ENCODE data around the gene PROC. TPM values are rescaled to one million over a fixed set of nuclear protein-coding genes. Genes with fewer than 3 reads are reported as not detected.

The PROC gene
- total RNA-seq, 1 experiment from 2014 or later, result 1.1 TPM

- no peaks in the 10 kb centered on the region for H3K9me3 ChIP-seq (ENCODE audit: control insufficient read depth, insufficient read depth, low read depth, low read length)
- ATAC-seq (no peak; the same call in 1 of the 2 replicates), DNase-seq (ENCODE audit: low read depth, low spot score) (no peak)
- no peaks in the 10 kb centered on the region for H3K27me3 ChIP-seq (ENCODE audit: control insufficient read depth, insufficient read depth, low read length)
- in situ Hi-C loops (cut with HindIII; ENCODE audit: low pct_unique_long_range_greater_than_20kb, low sequenced_read_pairs) (loop anchor here (10.0 kb wide), 1 partner anchor 61 kb away; no protein-coding TSS in a partner anchor), intact Hi-C loops (cut with micrococcal nuclease; ENCODE audit: unreplicated experiment) (no loop called here)
- peaks cover 66% of the 10 kb centered on the region for H3K4me1 ChIP-seq (ENCODE audit: control insufficient read depth, insufficient read depth, low read length)
- CTCF ChIA-PET, result no interaction called here
- BruUV-seq (replicated peaks), result no TSS peak
- peak overlapping the region; percentile 74 for H3K27ac ChIP-seq (ENCODE audit: low read length)
- POLR2A ChIA-PET, result interaction anchor here (0.6 kb wide), 1 partner anchor 114 kb away, joined by 5 read pairs; no protein-coding TSS in a partner anchor
- no peaks in the 10 kb centered on the region for H3K36me3 ChIP-seq (ENCODE audit: control insufficient read depth, insufficient read depth, low read length)
- no peak for TF ChIP-seq POLR2AphosphoS5 (IDR thresholded peaks at IDR 0.05; ENCODE audit: low read depth, low read length)
- no peak for TF ChIP-seq CTCF (IDR thresholded peaks at IDR 0.05)
- TF ChIP-seq SIN3A (IDR thresholded peaks at IDR 0.05; ENCODE audit: borderline replicate concordance, insufficient read depth, low read depth, low read length), result no peak
- no peak for TF ChIP-seq REST (IDR thresholded peaks at IDR 0.05; ENCODE audit: insufficient read depth in 1 of 2, low read depth in 2 of 2, low read length in 1 of 2)
- TF ChIP-seq TCF7L2 (IDR thresholded peaks at IDR 0.05; ENCODE audit: low read depth, low read length), result no peak
- no peak overlapping the region for H3K4me3 ChIP-seq (ENCODE audit: low read depth in 2 of 2, low read length in 2 of 2)
Measured at GRCh38 chr2:127413782-127414637, 4.2 kb upstream of the PROC start.

GRCh38 chr2:127414638-127415592 lies 3.3 kb upstream of the PROC start:
- DNase-seq (ENCODE audit: low read depth, low spot score) (no peak), ATAC-seq (peak; percentile 29)
- ChIA-PET POLR2A (interaction anchor here (0.6 kb wide), 1 partner anchor 113 kb away, joined by 5 read pairs; no protein-coding TSS in a partner anchor), CTCF (interaction anchor here (0.8 kb wide), 1 partner anchor 91 kb away, joined by 3 read pairs; no protein-coding TSS in a partner anchor)
- intact Hi-C loops (cut with micrococcal nuclease; ENCODE audit: unreplicated experiment), result loop anchor here (5.0 kb wide), 1 partner anchor 83 kb away; no protein-coding TSS in a partner anchor
- Histone ChIP-seq H3K36me3 (ENCODE audit: control insufficient read depth, insufficient read depth, low read length) (no peaks in the 10 kb centered on the region), H3K4me1 (ENCODE audit: control insufficient read depth, insufficient read depth, low read length) (peaks cover 67% of the 10 kb centered on the region), H3K27ac (ENCODE audit: low read length) (peak overlapping the region; percentile 74), H3K27me3 (ENCODE audit: control insufficient read depth, insufficient read depth, low read length) (no peaks in the 10 kb centered on the region), H3K4me3 (ENCODE audit: low read depth in 2 of 2, low read length in 2 of 2) (no peak overlapping the region), H3K9me3 (ENCODE audit: control insufficient read depth, insufficient read depth, low read depth, low read length) (no peaks in the 10 kb centered on the region)
- BruUV-seq (replicated peaks), result no TSS peak
- in situ Hi-C loops (cut with HindIII; ENCODE audit: low pct_unique_long_range_greater_than_20kb, low sequenced_read_pairs), result loop anchor here (10.0 kb wide), 1 partner anchor 60 kb away; no protein-coding TSS in a partner anchor
- TF ChIP-seq SIN3A (IDR thresholded peaks at IDR 0.05; ENCODE audit: borderline replicate concordance, insufficient read depth, low read depth, low read length) (no peak), TCF7L2 (IDR thresholded peaks at IDR 0.05; ENCODE audit: low read depth, low read length) (no peak), POLR2AphosphoS5 (IDR thresholded peaks at IDR 0.05; ENCODE audit: low read depth, low read length) (no peak), REST (IDR thresholded peaks at IDR 0.05; ENCODE audit: insufficient read depth in 1 of 2, low read depth in 2 of 2, low read length in 1 of 2) (no peak), CTCF (IDR thresholded peaks at IDR 0.05) (no peak)

All from Panc1 (cell line).